GM12801 (cell line): ENCODE results near the gene DCP2.

Source experiments
- TF ChIP-seq, protein P1 (sequence below): IDR thresholded peaks from one replicate; pipeline ENCODE4 v1.5.1; 2011; ENCODE audit warnings: control low read depth; ENCODE audit not compliant: insufficient read length; ENCODE audit errors: extremely low read depth

DCP2 gene

DNA sequence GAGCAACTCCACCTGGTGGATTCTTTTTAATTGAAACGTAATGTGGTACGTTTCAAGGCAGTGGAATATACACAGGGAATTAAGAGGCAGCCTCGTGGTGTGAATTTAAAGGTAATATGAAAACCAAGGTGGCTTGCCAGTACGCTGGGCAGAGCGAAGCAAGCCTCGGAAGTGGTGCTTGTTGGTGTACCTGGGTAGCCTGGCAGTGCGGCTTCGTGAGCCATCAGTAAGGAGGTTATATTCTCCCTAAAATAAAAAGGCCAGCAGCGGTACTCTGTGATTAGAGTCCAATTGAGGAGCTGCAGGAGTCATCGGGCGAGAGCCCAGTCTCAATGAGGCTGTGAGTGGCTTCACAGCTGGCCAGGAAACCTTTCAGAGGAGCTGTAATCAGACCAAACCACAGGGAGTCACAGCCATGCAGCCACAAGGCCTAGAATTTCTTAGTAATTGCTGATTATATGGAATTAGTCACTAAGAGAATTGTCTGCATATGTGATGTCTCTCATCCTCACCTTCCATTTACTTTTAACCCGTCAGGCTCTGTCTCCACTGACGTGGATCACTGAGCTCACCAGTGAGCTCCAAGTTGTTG, 57.7 kb downstream of the DCP2 start:
- TF ChIP-seq, protein P1, sequence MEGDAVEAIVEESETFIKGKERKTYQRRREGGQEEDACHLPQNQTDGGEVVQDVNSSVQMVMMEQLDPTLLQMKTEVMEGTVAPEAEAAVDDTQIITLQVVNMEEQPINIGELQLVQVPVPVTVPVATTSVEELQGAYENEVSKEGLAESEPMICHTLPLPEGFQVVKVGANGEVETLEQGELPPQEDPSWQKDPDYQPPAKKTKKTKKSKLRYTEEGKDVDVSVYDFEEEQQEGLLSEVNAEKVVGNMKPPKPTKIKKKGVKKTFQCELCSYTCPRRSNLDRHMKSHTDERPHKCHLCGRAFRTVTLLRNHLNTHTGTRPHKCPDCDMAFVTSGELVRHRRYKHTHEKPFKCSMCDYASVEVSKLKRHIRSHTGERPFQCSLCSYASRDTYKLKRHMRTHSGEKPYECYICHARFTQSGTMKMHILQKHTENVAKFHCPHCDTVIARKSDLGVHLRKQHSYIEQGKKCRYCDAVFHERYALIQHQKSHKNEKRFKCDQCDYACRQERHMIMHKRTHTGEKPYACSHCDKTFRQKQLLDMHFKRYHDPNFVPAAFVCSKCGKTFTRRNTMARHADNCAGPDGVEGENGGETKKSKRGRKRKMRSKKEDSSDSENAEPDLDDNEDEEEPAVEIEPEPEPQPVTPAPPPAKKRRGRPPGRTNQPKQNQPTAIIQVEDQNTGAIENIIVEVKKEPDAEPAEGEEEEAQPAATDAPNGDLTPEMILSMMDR, result no peak

DNA sequence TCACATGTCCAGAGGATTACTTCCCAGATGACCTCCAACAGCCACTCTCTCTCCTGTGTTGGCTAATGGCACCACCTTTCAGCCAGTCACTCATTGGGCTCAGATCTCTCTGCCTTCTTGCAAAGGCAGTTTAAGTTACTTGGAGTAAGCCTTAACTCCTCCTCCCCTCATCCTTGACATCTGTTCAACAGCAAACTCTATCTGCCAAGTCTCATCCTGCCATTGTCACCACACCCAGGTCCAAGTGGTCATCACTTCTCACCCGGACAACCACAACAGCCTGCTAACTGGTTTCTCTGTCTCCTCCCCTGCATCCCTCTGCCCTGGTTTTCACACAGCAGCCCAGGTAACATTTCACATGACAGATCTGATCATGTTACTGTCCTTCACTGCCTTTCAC, 58.5 kb downstream of the DCP2 start:
- TF ChIP-seq, protein P1, result no peak

DNA sequence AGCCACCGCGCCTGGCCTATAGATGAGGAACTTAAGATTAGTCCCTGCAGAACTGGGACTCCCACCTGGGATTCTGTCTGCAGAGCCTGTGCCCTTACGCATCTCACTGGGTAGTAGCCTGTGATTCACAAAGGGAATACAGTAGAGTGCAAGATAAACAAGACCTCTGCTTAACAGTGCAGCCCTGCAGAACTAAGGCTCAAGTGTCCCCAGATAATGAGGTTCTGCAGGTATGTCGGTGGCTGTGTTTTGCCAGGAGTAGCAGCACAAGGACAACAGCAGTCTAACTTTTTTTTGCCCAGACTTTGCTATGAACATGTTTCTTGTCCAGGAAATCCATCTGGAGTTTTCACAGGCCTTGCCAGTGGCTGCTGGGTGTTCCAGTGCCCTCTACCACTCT, 59.7 kb downstream of the DCP2 start:
- TF ChIP-seq, protein P1, result no peak

DNA sequence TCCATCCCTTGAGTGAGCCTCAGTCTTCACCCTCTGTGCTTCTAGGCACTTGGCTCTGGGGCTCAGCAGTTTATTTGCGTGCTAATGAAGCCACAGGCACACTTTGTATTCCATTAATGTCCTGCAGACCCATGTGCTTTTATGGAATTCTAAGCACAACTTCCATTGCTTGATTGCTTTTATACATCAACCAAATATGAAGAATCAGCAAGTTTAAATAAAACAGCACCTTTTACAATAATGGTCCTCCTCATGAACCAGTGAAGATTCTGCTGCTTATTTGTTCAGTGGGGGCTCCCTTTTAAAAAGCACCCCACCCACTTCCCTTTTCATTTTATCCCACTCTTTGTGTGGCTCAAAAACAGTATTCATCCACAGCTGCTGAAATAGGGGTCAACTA, 60.2 kb downstream of the DCP2 start:
- TF ChIP-seq, protein P1, result no peak

DNA sequence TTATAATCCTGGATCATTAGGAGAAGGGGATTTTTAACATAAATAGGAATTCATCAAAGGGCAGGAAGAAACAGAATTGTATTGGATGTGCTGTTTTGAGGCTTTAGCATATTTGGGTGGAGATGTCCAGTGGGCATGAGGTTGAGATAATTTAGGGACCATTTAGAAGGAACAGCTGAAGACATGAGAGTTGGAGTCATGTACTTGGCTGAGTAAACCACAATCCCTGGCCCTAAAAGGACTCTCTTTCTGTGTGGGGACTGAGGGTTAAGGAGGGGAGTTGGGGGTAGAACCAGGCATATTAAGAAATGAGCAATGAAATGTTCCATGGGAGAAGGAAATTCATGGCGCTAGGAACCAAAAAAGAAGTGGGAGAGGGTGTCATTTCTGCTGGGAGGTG, 61.5 kb downstream of the DCP2 start:
- TF ChIP-seq, protein P1, result no peak

DNA sequence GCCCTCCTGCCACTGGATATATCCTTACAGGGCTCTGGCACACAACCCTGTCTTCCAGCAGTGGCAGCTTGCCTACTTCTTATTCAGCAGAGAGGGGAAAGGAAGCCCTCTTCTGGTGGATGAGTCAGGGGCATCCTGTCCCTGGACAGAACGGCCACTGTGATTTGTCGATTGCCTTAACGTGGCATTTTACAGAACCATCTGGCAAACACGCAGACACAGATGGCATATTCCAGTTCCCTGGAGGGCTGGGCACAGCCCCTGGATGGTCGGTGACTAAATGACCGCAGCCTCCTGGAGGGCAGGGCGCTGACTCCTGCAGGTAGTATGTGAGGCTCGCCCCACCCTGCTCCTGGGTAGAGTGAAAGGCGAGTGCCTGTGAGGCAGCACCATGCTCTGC, 62.1 kb downstream of the DCP2 start:
- TF ChIP-seq, protein P1, result no peak

DNA sequence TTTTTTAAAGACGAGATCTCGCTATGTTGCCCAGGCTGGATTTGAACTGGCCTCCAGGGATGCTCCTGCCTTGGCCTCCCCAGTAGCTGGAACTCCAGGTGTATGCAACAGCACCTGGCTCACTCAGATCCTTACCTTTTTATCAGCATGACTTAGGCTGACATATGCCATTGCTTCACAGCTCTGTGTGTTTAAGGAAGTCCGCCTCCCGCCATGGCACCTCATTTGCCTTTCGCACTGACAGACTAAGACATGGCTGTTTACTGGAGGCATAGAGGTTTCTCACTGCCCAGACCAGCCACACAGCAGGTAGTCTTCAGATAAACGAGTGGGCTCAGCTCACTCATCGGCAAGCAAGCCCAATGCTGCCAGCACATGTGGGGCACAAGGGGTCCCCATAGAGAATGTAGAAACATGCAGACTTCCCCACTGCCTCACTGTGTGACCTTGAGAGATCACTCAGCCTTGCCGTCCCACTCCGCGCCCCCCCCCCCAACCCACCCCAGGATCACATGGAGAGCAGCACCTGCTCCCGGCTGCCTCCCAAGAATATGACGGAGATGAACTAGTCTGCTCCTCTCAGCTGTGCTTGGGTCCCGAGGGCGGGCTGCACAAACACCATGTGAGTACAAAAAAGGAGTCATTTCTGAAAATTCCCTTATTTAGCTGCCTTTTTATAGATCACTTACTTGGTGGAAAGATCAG, 62.8 kb downstream of the DCP2 start:
- TF ChIP-seq, protein P1, result no peak
